Measurements from ENCODE around the gene TXNRD1. TPM values are rescaled to one million over a fixed set of nuclear protein-coding genes. Genes with fewer than 3 reads are reported as not detected.

The TXNRD1 gene
- total and polyA plus RNA-seq, 4 donors = 23.6 to 70.8 (median 55.7) TPM

- no peak for TF ChIP-seq CTCF (IDR thresholded peaks at IDR 0.05; ENCODE audit: low read depth, low read length, missing input control)
- TF ChIP-seq HNF4G (IDR thresholded peaks at IDR 0.05) = no peak
Observed at GRCh38 chr12:104353012-104353981, 137.7 kb downstream of the TXNRD1 start (continued).

GRCh38 chr12:104354167-104354867 is 138.7 kb downstream of the TXNRD1 start:
- H3K9me3 ChIP-seq (ENCODE audit: control insufficient read depth in 4 of 4, low read length in 3 of 4) = no peaks in the 10 kb centered on the region
- no peak overlapping the region for H3K27ac ChIP-seq (ENCODE audit: low read depth in 1 of 2, low read length in 2 of 2)
- H3K4me3 ChIP-seq (ENCODE audit: low read depth in 1 of 3, low read length in 3 of 3) = no peak overlapping the region
- DNase-seq (ENCODE audit: low spot score) = no peak
- TF ChIP-seq REST (IDR thresholded peaks at IDR 0.05) (no peak), HNF4A (conservative IDR thresholded peaks at IDR 0.05) (no peak), YY1 (IDR thresholded peaks at IDR 0.05) (no peak), EGR1 (IDR thresholded peaks at IDR 0.05; ENCODE audit: low read depth in 2 of 2) (no peak), ZBTB33 (IDR thresholded peaks at IDR 0.05) (no peak), HNF4G (IDR thresholded peaks at IDR 0.05) (no peak), FOXA1 (IDR thresholded peaks at IDR 0.05) (no peak), CTCF (IDR thresholded peaks at IDR 0.05; ENCODE audit: low read depth, low read length, missing input control) (no peak), ATF3 (IDR thresholded peaks at IDR 0.05) (no peak), FOXA2 (IDR thresholded peaks at IDR 0.05) (no peak), GABPA (IDR thresholded peaks at IDR 0.05 in 1 of 2, conservative IDR thresholded peaks at IDR 0.05 in 1 of 2) (no peak)
- H3K27me3 ChIP-seq (ENCODE audit: control insufficient read depth in 4 of 4, insufficient read depth in 4 of 4, low read length in 3 of 4) = no peaks in the 10 kb centered on the region
- no peak overlapping the region for H3K9ac ChIP-seq (ENCODE audit: low read depth in 1 of 2, low read length in 2 of 2)
- 81% methylated on average over 6 of the region's 6 CpGs for WGBS
- H3K4me1 ChIP-seq (ENCODE audit: control insufficient read depth in 4 of 4, insufficient read depth in 4 of 4, low read length in 3 of 4) = no peaks in the 10 kb centered on the region
- H3K36me3 ChIP-seq (ENCODE audit: control insufficient read depth in 4 of 4, insufficient read depth in 3 of 4, low read depth in 1 of 4, low read length in 3 of 4) = peaks cover 0 to 20% (median 14%) of the 10 kb centered on the region in 4 donors
